HEK293 (cell line): ENCODE measurements around the gene CHN1.

Experiments
- CTCF ChIA-PET: fragments of 350-600 bp; formaldehyde crosslinking; extraction: SDS; loops from one replicate; lab custom pipeline; 2021; ENCODE audit warnings: antibody characterized with exemption; lab: Yijun Ruan, JAX
- POLR2A ChIA-PET: fragments of 300-600 bp; formaldehyde crosslinking; extraction: SDS; loops from one replicate; lab custom pipeline; 2020; ENCODE audit warnings: antibody characterized with exemption, inconsistent platforms; lab: Yijun Ruan, JAX
- H3K27ac ChIP-seq: fragments of 200-500 bp; sonication (Bioruptor generic); 2 replicates; pipeline ENCODE4 v1.5.1; 2014; ENCODE audit warnings: low read depth, low read length, control low read depth, inconsistent platforms; ENCODE audit errors: extremely low read depth
- H3K36me3 ChIP-seq, 2 experiments: fragments of 200-500 bp in 1 of 2; sonication (Bioruptor generic) in 1 of 2; 1 replicate in 1 of 2; 2 replicates in 1 of 2; pipeline ENCODE4 v1.5.1; 2014 to 2017; ENCODE audit warnings: inconsistent platforms in 2 of 2, low read length in 2 of 2; ENCODE audit not compliant: control insufficient read depth in 2 of 2, insufficient read depth in 1 of 2
- H3K4me1 ChIP-seq: fragments of 200-500 bp; sonication (Bioruptor generic); 2 replicates; pipeline ENCODE4 v1.5.1; 2014; ENCODE audit warnings: mild to moderate bottlenecking, low read length, inconsistent platforms; ENCODE audit not compliant: control insufficient read depth, insufficient read depth
- H3K4me3 ChIP-seq: 2 replicates; pipeline ENCODE4 v1.5.1; 2011; ENCODE audit warnings: low read depth, mild to moderate bottlenecking, control low read depth, low read length, moderate library complexity
- H3K9me3 ChIP-seq: fragments of 200-500 bp; sonication (Bioruptor generic); 2 replicates; pipeline ENCODE4 v1.5.1; 2014; ENCODE audit warnings: low read depth, low read length, inconsistent platforms; ENCODE audit not compliant: control insufficient read depth, insufficient read depth
- GLI2 ChIP-seq: fragments of 450-650 bp; formaldehyde crosslinking; IDR thresholded peaks from 2 replicates; pipeline ENCODE4; 2017; ENCODE audit warnings: missing biosample characterization, missing genetic modification characterization, low read depth, borderline replicate concordance
- HOXA7 ChIP-seq: sonication (generic); formaldehyde crosslinking; IDR thresholded peaks from 2 replicates; pipeline ENCODE4 v1.8.1; 2022; ENCODE audit warnings: missing genetic modification reagents, borderline replicate concordance
- IKZF3 ChIP-seq: fragments of 450-650 bp; IDR thresholded peaks from 2 replicates; pipeline ENCODE4 v1.5.0; 2018; ENCODE audit warnings: missing biosample characterization, mild to moderate bottlenecking, missing genetic modification characterization, moderate library complexity
- KLF10 ChIP-seq: fragments of 450-650 bp; IDR thresholded peaks from 2 replicates; pipeline ENCODE4 v1.5.1; 2018; ENCODE audit warnings: missing biosample characterization, mild to moderate bottlenecking, missing genetic modification characterization
- MYNN ChIP-seq: fragments of 450-650 bp; formaldehyde crosslinking; IDR thresholded peaks from 2 replicates; pipeline ENCODE4 v1.5.1; 2016; ENCODE audit warnings: missing biosample characterization, missing genetic modification characterization, borderline replicate concordance
- RBAK ChIP-seq: fragments of 450-650 bp; formaldehyde crosslinking; IDR thresholded peaks from 2 replicates; pipeline ENCODE4 v1.5.1; 2016; ENCODE audit warnings: missing biosample characterization, missing genetic modification characterization
- SALL2 ChIP-seq: fragments of 450-650 bp; formaldehyde crosslinking; IDR thresholded peaks from 2 replicates; pipeline ENCODE4 v1.5.0; 2017; ENCODE audit warnings: missing biosample characterization, mild to moderate bottlenecking, missing genetic modification characterization, borderline replicate concordance
- ZBTB10 ChIP-seq: fragments of 450-650 bp; formaldehyde crosslinking; IDR thresholded peaks from 2 replicates; pipeline ENCODE4 v1.5.1; 2016; ENCODE audit warnings: missing biosample characterization, missing genetic modification characterization
- ZBTB20 ChIP-seq: fragments of 450-650 bp; formaldehyde crosslinking; IDR thresholded peaks from 2 replicates; pipeline ENCODE4 v1.5.1; 2016; ENCODE audit warnings: missing biosample characterization, missing genetic modification characterization
- ZBTB48 ChIP-seq: fragments of 450-650 bp; formaldehyde crosslinking; IDR thresholded peaks from 2 replicates; pipeline ENCODE4 v1.5.1; 2016; ENCODE audit warnings: missing biosample characterization, missing genetic modification characterization
- ZEB2 ChIP-seq: fragments of 450-650 bp; formaldehyde crosslinking; IDR thresholded peaks from 2 replicates; pipeline ENCODE4 v1.5.1; 2016; ENCODE audit warnings: missing biosample characterization, missing genetic modification characterization
- ZNF23 ChIP-seq: fragments of 450-650 bp; formaldehyde crosslinking; IDR thresholded peaks from 2 replicates; pipeline ENCODE4 v1.5.1; 2016; ENCODE audit warnings: missing biosample characterization, missing genetic modification characterization, borderline replicate concordance
- ZNF302 ChIP-seq: fragments of 450-650 bp; formaldehyde crosslinking; IDR thresholded peaks from 2 replicates; pipeline ENCODE4 v1.5.1; 2016; ENCODE audit warnings: missing biosample characterization, missing genetic modification characterization, low read depth
- ZNF48 ChIP-seq: fragments of 450-650 bp; formaldehyde crosslinking; IDR thresholded peaks from 2 replicates; pipeline ENCODE4 v1.5.1; 2016; ENCODE audit warnings: missing biosample characterization, missing genetic modification characterization
- ZNF629 ChIP-seq: fragments of 450-650 bp; formaldehyde crosslinking; IDR thresholded peaks from 2 replicates; pipeline ENCODE4 v1.5.1; 2017; ENCODE audit warnings: missing biosample characterization, missing genetic modification characterization
- TF ChIP-seq, protein P1 (sequence below): fragments of 450-650 bp; formaldehyde crosslinking; conservative IDR thresholded peaks from 2 replicates; pipeline ENCODE4 v1.5.1; 2016; ENCODE audit warnings: low read depth, missing biosample characterization, missing genetic modification characterization
- TF ChIP-seq, protein P2 (sequence below): fragments of 450-650 bp; formaldehyde crosslinking; IDR thresholded peaks from 2 replicates; pipeline ENCODE4 v1.5.1; 2016; ENCODE audit warnings: missing biosample characterization, missing genetic modification characterization
- TF ChIP-seq, protein P3 (sequence below): fragments of 450-650 bp; formaldehyde crosslinking; IDR thresholded peaks from 2 replicates; pipeline ENCODE4 v1.5.1; 2016; ENCODE audit warnings: missing biosample characterization, missing genetic modification characterization

CHN1 gene

DNA sequence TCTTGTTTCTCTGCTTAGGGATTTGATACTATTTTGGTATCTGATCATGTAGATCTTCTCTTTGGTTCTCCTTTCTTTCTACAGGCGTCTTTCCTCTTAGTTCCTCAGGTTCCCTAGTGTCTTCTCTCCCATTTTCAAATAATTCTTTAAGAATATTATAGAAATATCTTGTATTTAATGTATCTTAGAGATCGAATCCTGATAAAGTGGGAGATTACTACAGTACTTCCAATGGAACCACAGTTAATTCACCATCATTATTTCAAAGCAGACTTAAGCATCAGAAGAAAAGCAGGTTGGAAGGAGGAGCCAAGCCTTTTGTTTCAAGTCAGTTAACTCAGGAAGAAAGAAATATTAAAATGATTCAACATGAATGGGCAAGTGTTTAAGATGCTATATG lies 1.1 kb upstream of the CHN1 start:
- ChIA-PET CTCF (interaction anchor here (0.6 to 2.2 kb wide), 7 partner anchors 20 to 1073 kb away, joined by 3 to 7 read pairs (median 3); no protein-coding TSS in a partner anchor), POLR2A (no interaction called here)
- Histone ChIP-seq H3K36me3 (no peaks in the 10 kb centered on the region), H3K27ac (no peak overlapping the region), H3K4me3 (no peak overlapping the region), H3K9me3 (no peaks in the 10 kb centered on the region), H3K4me1 (peaks cover 32% of the 10 kb centered on the region)
- TF ChIP-seq KLF10 (tag by site-specific recombination), result no peak
- TF ChIP-seq, protein P1, sequence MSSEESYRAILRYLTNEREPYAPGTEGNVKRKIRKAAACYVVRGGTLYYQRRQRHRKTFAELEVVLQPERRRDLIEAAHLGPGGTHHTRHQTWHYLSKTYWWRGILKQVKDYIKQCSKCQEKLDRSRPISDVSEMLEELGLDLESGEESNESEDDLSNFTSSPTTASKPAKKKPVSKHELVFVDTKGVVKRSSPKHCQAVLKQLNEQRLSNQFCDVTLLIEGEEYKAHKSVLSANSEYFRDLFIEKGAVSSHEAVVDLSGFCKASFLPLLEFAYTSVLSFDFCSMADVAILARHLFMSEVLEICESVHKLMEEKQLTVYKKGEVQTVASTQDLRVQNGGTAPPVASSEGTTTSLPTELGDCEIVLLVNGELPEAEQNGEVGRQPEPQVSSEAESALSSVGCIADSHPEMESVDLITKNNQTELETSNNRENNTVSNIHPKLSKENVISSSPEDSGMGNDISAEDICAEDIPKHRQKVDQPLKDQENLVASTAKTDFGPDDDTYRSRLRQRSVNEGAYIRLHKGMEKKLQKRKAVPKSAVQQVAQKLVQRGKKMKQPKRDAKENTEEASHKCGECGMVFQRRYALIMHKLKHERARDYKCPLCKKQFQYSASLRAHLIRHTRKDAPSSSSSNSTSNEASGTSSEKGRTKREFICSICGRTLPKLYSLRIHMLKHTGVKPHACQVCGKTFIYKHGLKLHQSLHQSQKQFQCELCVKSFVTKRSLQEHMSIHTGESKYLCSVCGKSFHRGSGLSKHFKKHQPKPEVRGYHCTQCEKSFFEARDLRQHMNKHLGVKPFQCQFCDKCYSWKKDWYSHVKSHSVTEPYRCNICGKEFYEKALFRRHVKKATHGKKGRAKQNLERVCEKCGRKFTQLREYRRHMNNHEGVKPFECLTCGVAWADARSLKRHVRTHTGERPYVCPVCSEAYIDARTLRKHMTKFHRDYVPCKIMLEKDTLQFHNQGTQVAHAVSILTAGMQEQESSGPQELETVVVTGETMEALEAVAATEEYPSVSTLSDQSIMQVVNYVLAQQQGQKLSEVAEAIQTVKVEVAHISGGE (tag by site-specific recombination), result no peak
- no peak for TF ChIP-seq ZBTB20 (tag by site-specific recombination)
- no peak for TF ChIP-seq IKZF3 (tag by site-specific recombination)

DNA sequence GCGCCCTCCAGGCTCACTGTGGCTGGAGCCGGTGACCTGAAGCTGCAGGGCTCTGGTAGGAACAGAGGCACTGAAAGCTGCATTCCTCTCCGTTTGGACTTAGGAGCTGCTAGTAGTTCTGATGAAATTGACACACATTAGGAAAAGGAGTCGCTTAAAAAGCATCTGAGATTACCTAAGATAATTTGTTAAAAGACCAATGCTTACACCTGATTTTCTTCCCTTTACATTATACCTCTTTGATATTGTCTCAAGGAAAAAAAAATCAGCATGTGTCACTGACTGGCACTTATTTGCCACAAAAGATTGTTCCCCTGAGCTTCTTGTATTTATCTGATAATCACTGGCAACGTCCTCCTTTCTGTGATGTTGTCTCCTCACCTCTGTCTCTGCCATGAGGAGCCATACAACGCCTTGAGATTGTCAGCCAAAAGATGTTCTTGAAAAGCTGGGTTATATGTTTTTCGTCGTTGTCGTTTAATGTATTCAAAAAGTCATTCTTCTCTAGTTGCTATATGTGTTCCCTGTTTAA lies 618 bp upstream of the CHN1 start:
- H3K9me3 ChIP-seq, result no peaks in the 10 kb centered on the region
- no peaks in the 10 kb centered on the region; a peak in 1 of 3 replicates for H3K36me3 ChIP-seq
- H3K4me3 ChIP-seq, result peak overlapping the region; percentile 62
- H3K4me1 ChIP-seq, result peaks cover 29% of the 10 kb centered on the region
- CTCF ChIA-PET, result interaction anchor here (0.7 to 2.2 kb wide), 8 partner anchors 20 to 1074 kb away, joined by 3 to 7 read pairs (median 4); no protein-coding TSS in a partner anchor
- TF ChIP-seq ZBTB10 (tag by site-specific recombination), result no peak
- peak; percentile 9; the same call in 1 of the 2 replicates for TF ChIP-seq ZEB2 (tag by site-specific recombination)
- TF ChIP-seq, protein P2, sequence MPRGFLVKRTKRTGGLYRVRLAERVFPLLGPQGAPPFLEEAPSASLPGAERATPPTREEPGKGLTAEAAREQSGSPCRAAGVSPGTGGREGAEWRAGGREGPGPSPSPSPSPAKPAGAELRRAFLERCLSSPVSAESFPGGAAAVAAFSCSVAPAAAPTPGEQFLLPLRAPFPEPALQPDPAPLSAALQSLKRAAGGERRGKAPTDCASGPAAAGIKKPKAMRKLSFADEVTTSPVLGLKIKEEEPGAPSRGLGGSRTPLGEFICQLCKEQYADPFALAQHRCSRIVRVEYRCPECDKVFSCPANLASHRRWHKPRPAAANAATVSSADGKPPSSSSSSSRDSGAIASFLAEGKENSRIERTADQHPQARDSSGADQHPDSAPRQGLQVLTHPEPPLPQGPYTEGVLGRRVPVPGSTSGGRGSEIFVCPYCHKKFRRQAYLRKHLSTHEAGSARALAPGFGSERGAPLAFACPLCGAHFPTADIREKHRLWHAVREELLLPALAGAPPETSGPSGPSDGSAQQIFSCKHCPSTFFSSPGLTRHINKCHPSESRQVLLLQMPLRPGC (tag by site-specific recombination), result no peak
- TF ChIP-seq ZNF302 (tag by site-specific recombination), result no peak
- no peak for TF ChIP-seq ZNF48 (tag by site-specific recombination)
- TF ChIP-seq, all 188 proteins: peak for 1
- peak overlapping the region; percentile 94 for H3K27ac ChIP-seq
- POLR2A ChIA-PET, result interaction anchor here (0.6 to 1.4 kb wide), 3 partner anchors 16 to 1092 kb away, joined by 3 to 4 read pairs (median 3); no protein-coding TSS in a partner anchor

DNA sequence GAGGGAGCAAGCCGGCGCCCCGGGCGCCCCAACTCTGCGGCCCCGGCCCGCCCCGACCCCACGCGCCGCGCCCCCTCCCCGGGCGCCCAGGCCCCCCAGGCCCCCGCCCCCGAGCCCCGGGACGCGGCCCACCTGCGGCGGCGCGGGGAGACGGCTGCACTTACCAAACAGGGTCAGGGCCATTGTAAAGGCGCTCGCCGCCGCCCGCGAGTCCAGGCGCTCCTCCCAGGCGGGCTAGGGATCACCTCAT lies 526 bp downstream of the CHN1 start:
- ChIA-PET CTCF (interaction anchor here (0.7 kb wide), 1 partner anchor 156 kb away, joined by 3 read pairs; no protein-coding TSS in a partner anchor), POLR2A (interaction anchor here (1.0 to 1.4 kb wide), 2 partner anchors 15 to 164 kb away, joined by 3 to 4 read pairs; partner anchors contain the start of gene ATF2)
- Histone ChIP-seq H3K9me3 (no peaks in the 10 kb centered on the region), H3K4me1 (peaks cover 20% of the 10 kb centered on the region), H3K27ac (peak overlapping the region; percentile 94), H3K36me3 (no peaks in the 10 kb centered on the region; a peak in 1 of 3 replicates), H3K4me3 (peak overlapping the region; percentile 62)
- TF ChIP-seq ZNF629 (tag by site-specific recombination), result no peak
- TF ChIP-seq ZBTB48 (tag by site-specific recombination), result no peak
- no peak for TF ChIP-seq ZBTB10 (tag by site-specific recombination)
- no peak for TF ChIP-seq GLI2
- no peak for TF ChIP-seq RBAK (tag by site-specific recombination)
- no peak for TF ChIP-seq SALL2
- no peak for TF ChIP-seq MYNN (tag by site-specific recombination)
- TF ChIP-seq, protein P3, sequence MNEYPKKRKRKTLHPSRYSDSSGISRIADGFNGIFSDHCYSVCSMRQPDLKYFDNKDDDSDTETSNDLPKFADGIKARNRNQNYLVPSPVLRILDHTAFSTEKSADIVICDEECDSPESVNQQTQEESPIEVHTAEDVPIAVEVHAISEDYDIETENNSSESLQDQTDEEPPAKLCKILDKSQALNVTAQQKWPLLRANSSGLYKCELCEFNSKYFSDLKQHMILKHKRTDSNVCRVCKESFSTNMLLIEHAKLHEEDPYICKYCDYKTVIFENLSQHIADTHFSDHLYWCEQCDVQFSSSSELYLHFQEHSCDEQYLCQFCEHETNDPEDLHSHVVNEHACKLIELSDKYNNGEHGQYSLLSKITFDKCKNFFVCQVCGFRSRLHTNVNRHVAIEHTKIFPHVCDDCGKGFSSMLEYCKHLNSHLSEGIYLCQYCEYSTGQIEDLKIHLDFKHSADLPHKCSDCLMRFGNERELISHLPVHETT (tag by site-specific recombination), result no peak
- TF ChIP-seq ZNF23 (tag by site-specific recombination), result no peak
- TF ChIP-seq HOXA7 (CRISPR knock-in tag), result no peak
